Esophagus muscularis mucosa (tissue), 3 donors: Measurements from ENCODE around the gene PTPRE.

Experiments
- POLR2A ChIP-seq: fragments of 450-650 bp; IDR thresholded peaks from one replicate; pipeline ENCODE4 v1.6.1; 2017; ENCODE audit warnings: antibody characterized with exemption, moderate library complexity, mild to moderate bottlenecking, low read depth
- TF ChIP-seq, protein P1 (sequence below), 3 experiments: fragments of 200-600 bp in 2 of 3; fragments of 450-650 bp in 1 of 3; sonication (generic) in 2 of 3; IDR thresholded peaks; one replicate each; pipeline ENCODE4 v1.5.1; 2017 to 2019; ENCODE audit warnings: antibody characterized with exemption in 3 of 3, mild to moderate bottlenecking in 2 of 3, moderate library complexity in 1 of 3

GRCh38 chr10:128003521-128003920, 96.6 kb downstream of the PTPRE start:
- TF ChIP-seq, protein P1, sequence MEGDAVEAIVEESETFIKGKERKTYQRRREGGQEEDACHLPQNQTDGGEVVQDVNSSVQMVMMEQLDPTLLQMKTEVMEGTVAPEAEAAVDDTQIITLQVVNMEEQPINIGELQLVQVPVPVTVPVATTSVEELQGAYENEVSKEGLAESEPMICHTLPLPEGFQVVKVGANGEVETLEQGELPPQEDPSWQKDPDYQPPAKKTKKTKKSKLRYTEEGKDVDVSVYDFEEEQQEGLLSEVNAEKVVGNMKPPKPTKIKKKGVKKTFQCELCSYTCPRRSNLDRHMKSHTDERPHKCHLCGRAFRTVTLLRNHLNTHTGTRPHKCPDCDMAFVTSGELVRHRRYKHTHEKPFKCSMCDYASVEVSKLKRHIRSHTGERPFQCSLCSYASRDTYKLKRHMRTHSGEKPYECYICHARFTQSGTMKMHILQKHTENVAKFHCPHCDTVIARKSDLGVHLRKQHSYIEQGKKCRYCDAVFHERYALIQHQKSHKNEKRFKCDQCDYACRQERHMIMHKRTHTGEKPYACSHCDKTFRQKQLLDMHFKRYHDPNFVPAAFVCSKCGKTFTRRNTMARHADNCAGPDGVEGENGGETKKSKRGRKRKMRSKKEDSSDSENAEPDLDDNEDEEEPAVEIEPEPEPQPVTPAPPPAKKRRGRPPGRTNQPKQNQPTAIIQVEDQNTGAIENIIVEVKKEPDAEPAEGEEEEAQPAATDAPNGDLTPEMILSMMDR (IDR thresholded peaks at IDR 0.05), result no peak
- no peak for TF ChIP-seq POLR2A
